HG03520 (cell line): Measurements from ENCODE around the gene ZFC3H1.

Experiments
- ATAC-seq: cut with Tn5 transposase; IDR thresholded peaks from one replicate; pipeline ENCODE4 v1.9.1; 2021; ENCODE audit warnings: mild to moderate bottlenecking, moderate library complexity; ENCODE audit not compliant: unreplicated experiment

Gene ZFC3H1

DNA sequence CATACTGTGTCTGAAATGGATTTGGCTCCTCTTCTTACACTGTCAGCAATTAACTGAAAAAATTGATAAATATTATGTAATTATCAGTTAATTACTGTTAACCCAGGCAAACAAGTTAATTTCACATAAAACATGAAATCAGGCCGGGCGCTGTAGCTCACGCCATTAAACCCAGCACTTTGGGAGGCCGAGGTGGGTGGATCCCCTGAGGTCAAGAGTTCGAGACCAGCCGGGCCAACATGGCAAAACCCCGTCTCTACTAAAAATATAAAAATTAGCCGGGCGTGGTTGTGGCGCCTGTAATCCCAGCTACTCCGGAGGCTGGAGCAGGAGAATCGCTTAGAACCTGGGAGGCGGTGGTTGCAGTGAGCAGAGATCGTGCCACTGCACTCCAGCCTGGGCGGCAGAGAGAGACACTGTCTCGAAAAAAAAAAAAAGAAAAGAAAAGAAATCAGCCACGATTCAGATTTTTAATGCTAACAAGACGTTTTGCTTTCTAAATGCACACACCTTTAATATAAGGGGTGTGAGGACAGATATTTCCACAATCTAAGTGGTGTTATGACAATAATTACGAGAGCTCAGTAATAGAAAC, 21.8 kb upstream of the ZFC3H1 start:
- no peak for ATAC-seq

DNA sequence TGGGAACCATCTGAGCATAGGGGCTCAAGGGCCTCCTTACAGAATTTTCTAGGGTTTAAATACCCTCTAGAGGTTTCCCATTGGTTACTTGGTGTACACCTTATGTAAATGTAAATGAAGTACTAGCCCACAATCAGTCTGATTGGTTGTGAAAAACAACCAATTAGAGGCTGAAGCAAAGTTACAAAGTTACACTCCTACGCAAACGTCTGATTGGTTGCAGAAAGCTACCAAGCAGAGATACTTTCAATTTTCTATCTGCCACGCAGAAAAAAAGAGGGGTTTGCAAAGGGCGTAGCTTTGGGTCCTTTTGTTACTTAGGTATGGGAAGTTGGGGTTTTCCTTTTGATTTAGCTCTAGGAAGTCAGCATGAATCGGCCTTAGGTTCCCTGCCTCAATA, 20.4 kb upstream of the ZFC3H1 start:
- ATAC-seq, result no peak

DNA sequence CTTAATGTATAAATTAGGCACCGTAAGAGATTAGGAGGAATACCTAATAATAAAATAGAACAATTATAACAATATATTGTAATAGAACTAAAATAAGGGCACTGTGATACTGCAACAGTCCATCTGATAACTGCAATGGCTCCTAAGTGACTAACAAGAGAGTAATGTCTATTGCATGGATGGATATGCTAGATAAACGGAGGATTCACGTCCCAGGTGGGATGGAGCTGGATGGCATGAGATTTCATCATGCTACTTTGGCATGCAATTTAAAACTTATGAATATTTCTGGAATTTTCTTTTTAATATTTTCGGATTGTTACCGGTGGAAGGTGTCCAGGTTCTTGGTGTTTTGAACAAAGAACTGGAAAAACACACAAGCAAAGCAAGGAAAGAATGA, 20.0 kb upstream of the ZFC3H1 start:
- ATAC-seq, result no peak

DNA sequence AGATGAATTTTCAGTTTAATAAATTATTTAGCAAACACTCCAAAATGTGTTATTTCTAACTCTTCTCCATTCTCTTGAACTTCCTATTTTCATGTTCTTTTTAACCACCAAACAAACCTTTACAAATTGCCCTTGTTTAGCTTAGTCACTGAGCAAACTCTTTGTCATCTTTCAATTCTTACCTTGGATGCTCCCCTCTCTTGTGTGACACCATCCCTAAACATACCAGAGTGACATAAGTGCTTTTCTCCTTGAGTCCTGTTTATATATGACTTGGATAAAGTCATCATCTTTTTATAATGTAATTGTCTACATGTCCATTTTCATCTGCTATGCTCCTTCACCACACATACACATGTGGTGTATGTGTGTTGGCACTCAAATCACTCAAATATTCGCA, 18.8 kb upstream of the ZFC3H1 start:
- ATAC-seq, result no peak

DNA sequence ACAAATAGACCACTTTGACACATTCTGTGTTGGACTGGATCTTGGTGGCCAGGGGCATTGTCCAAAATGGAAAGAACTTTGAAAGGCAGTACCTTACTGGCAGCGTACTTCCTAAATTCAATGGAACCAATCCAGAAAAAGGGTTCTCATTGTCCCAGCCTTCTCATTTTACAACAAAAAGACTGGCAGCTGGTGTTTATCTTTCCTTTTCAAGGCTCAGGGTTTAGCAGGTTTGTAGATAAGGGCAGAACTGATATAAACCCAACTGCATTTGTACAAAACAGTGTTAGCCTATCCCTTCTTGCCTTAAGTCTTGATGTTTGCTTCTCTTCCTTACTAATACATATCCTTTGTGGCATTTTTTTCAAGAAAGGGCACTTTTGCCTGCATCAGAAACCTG, 8.2 kb upstream of the ZFC3H1 start:
- ATAC-seq, result no peak

DNA sequence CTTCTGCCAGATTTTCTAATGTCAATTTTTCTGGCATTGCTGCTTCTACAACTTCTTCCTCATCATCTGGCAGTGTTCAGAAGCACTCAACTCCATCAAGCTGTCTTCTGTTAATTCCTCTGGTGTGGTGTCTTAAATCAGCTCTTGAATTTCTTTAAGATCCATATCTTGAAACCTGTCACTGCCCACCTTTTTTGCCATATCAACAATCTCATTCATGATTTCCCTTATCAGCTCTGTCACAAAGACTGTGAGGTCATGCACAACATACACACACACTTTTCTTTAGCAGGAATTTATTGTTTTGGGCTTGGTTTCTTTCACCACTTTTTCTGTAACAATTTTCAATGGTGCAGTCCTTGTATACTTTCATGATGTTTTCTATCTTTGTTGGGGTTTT, 7.7 kb upstream of the ZFC3H1 start:
- no peak for ATAC-seq

DNA sequence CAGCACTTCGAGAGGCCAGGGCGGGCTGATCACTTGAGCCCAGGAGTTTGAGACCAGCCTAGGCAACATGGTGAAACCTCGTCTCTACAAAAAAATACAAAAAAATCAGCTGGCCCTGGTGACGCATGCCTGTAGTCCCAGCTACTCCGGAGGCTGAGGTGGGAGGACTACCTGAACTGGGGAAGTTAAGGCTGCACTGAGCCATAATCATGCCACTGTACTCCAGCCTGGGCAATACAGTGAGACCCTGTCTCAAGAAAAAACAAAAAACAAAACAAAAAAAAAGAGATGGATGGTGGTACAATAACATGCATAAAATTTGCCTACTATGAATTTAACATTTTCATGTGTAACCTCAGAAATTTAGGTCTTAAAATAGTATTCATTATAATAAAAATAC, 2.6 kb upstream of the ZFC3H1 start:
- no peak for ATAC-seq

DNA sequence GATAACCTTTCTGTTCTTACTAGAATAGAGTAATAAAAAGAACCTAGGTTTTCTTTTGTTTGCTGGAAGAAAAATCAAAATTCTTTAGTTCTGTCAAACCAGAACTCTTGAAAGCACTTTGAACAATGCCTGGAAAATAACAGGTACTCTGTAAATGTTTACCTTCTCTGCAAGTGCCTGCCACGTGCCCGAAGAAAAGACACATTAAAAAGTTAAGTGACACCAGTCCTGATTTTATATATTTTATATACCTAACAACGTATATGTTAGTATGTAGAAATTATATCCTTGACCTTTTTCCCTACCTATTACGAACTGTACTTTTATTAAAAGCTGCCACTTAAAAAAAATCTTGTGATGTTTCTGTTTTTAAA, 1.4 kb upstream of the ZFC3H1 start:
- ATAC-seq, result no peak

DNA sequence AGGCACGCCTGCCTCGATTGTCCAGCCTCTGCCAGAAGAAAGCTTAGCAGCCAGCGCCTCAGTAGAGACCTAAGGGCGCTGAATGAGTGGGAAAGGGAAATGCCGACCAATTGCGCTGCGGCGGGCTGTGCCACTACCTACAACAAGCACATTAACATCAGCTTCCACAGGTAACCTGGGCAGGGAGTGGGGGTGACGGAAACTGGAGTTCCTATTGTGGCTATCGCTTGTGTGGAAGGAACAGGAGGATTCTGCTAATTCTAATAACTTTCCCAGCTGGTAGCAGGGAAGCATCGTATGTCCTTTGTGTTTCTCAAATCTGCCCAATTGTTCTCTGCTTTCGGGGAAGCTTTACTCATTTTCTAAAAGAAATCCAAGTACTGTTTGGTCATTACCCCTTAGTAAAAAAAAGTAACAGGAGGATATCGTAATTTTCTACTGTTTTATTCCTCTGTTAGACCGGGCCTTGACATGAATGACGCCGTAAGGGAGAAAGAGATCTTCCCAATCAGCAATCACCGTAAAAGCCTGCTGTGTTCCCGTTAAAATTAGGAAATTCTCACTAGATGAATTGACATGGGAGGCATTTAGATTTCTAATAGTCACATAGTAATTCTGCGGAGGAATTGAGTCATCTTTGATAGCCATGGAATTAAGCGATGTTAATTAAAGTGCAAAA, 902 bp upstream of the ZFC3H1 start:
- no peak for ATAC-seq

DNA sequence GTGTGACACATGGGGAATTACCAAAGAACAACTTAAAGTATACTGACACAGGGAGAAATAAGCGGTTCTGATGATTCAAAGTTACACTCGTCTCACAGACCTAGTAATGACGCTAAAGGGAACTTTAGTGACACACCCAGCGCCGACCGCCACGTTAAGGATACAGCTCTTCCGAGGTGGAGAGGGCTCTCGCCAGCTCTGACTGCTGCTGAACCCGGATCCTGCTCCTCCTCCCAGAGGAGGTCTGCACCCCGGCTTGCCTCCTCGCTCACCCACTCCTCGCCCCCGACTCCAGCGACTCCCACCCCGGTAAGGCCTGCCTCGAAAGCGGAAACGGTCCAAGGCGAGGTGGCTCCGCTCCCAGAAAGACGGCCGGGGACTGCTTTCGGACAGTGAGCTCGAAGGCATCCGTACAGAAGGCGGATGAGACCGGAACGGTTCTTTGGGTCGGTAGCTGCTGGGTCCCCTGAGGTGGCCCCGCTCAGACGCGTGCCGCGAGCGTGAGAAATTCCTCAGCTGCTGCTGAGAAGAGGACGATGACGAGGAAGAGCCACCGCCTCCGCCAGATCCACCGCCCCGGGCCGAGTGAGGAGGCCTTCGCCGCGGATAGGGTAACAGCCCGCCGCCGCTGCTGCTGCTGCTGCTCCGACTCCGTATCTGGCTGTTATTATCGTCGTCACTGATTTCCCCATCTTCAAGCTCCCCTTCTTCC, 643 bp downstream of the ZFC3H1 start:
- peak; percentile 27 for ATAC-seq

DNA sequence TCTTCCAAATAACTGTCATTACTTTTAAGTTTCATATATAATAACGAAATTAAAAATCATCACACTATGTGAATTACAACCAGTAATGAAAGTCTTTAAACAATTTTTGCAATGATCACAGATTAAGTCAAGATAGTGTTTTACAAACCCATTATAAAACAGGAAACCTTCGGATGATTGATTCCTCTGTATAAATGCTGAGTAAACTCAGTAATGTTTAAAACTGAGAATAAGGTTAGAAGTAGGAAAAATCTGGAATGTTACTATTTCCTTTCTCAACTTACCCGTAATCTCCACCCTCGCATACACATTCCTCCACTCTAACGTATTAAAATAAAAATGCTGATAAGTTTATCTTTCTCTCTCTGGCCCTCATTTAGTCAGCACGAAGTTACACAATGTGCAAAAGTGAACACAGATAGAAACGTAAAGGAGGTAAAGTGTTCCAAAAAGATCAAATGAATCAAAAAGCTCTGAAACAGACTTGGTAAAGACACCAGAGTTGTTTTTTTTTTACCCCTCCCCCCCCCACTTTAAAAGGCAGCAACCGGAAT, 1.6 kb downstream of the ZFC3H1 start:
- no peak for ATAC-seq

DNA sequence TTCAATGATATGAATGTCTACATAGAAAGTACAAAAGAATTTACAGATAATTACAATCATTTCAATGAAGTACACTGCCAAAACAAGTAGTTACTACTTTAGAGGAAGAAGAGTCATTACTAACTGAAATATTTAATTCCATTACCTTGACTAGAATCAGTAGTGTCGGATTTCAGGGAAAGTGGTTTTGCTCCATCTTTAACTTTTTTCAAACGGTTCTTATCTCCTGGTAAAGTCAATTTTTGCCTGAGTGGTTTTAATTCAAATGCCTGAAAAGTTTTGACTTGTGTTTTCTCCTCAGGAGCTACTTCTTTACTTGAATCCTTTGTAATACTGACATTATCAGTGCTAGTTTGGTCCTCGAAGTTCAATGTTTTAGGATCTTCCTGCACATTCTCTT, 6.9 kb downstream of the ZFC3H1 start:
- ATAC-seq, result no peak

DNA sequence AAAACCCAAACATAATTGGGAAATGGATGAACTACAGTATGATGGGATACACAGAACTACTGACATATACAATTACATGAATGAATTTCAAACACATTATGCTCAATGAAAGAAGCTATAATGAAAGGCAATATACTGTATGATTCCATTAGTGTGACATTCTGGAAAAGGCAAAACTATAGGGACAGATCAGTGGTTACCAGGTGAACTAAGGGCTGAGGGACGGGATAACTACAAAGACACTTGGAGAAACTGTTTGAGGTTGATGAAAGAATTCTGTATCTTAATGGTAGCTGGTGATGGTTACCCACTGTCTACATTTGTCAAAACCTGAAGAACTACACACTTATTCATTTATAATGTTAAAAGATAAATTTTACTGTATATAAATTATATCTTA, 7.7 kb downstream of the ZFC3H1 start:
- ATAC-seq, result no peak

DNA sequence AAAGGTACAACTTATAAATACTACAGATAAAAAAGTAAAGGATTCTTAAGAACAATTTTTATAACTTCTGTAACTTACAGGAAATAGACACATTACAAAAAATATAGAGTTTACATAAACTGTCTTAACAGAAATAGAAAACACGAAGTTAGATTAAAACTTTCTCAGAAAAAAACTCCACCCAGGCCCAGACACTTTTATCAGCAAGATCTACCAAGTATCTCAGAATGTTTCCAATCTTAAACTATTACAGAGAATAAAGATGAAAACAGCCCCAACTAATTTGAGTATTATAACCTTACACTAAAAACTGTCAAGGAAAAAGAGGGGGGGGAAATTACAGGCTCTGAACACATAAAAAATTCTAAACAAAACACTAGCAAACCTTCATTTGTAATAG, 8.2 kb downstream of the ZFC3H1 start:
- no peak for ATAC-seq

DNA sequence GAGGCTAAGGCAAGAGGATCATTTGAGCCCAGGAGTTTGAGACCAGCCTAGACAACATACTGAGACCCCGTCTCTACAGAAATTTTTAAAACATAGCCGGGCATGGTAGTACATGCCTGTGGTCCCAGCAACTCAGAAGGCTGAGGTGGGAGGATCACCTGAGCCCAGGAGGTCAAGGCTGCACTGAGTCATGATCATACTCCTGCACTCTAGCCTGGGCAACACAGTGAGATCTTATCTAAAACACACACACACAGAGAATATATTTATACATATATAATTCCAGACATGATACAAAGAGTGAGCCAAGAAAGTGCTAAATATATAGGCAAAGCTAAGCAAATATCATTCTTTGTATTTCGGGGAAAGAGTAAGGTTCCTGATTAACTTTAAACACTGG, 9.4 kb downstream of the ZFC3H1 start:
- ATAC-seq, result no peak

DNA sequence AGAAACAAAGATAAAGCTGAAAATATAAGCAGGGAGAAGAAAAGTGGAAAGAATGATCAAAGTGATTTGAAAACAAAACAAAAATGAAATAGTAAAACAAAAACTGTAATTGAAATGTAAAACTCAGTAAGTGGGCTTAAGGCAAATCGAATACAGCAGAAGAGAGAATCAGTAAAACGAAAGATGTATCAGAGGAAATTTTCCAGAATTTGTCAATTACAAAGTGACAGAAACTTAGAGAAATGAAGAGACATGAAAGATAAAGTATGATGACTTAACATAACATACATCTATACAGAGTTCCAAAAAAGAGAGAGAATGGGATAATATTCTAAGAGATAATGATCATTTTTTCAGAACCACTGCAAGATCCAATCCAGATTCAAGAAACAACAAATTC, 10.5 kb downstream of the ZFC3H1 start:
- ATAC-seq, result no peak

DNA sequence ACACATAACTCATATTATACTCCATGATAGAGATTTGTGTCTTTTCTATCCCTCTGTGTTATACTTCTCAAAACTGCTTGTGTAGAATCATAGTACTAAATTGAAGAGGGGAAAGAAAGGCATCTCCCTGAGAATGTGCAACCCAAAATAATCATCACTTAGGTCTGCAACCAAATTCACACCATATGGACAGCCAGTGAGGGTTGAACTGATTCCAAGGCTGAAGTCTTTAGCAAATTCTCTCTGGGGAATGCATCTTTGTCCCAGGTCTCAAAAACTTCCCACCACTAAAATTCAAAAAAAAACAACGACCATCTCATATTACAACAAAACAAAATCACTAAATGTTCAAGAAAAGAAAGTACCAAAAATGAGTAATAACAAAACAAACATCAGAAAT, 11.0 kb downstream of the ZFC3H1 start:
- no peak for ATAC-seq

DNA sequence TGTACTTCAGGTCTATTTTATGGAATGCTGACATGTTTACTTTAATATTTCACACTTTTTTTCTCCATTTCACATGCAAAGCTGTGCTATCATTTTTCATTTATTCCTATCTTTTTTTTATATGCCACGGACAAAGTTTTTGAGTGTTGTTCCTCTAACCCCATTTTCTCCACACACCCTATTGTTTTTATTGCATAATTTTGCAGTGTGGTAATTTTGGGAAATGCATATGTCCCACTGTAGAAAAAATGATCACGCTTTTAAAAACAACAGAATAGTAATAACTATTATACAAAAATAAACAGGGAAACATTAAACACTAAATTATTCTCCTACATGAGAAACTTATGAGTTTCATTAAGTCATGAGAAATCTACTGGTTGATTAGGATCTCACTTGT, 14.2 kb downstream of the ZFC3H1 start:
- no peak for ATAC-seq

DNA sequence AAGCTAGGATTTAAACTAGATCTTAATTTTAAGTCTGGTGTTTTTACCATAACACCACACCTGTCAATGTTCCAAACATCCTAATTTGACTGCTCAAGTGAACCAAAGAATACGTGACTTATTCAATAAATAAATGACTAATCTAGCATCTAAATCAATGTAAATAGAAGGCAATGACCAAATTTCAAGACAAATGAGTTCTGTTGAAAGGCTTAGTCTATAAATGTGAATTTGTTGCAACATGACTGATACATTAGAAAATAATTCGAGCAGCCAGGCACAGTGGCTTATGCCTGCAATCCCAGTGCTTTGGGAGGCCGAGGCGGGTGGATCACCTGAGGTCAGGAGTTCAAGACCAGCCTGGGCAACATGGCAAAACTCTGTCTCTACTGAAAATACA, 15.1 kb downstream of the ZFC3H1 start:
- ATAC-seq, result no peak

DNA sequence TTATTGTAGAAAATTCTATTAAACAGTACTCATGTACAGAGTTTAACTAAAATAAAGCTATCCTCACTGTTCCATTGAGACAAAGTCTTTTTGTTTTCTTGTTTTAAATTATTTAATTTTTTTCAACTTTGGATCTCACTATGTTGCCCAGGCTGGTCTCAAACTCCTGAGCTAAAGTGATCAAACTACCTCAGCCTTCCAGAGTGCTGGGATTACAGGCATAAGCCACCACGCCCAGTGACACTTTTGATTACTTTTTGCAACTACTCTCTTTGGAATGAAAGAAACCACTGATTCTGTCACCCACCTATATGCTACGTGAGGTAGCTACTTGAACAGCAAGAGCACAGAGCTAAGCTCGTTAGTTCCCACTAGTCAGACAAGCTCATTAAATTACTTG, 17.1 kb downstream of the ZFC3H1 start:
- no peak for ATAC-seq

DNA sequence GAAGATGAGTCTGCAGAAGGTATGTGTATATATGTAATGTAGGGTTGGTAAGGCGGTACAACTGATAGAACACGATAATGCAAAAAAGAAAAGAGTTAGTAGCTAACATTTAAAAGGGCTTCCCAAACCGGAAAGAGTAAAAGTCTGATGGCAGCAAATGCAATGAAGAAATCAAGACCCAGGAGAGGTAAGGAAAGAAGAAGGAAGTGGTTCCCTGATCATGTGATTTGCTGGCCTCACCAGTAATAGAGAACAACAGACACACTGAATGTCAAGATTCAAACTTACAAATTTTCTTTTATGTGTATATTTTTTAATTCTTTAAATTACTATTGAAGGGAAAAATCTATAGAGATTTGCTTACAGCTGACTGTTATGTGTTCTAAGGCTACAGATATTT, 18.4 kb downstream of the ZFC3H1 start:
- no peak for ATAC-seq

DNA sequence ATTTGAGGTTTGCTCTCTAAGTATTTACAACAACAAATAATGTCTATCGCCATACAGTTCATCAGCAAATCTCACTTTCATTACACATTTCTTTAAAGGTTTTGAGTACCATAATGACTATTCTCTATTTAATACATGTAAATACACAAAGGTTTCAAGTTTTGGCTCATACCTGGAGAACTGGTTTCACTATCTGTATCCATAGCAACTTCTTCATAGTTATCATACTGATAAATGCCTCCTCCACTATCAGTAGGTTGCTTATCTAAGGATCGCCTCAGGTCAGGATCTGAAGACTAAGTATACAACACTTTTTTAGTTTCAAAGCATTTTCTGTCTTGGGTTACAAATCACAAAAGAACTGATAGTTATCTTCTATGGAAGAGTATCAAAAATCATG, 21.4 kb downstream of the ZFC3H1 start:
- peak; percentile 77 for ATAC-seq
